ENCODE results near the gene SH2D3C. TPM values are rescaled to one million over a fixed set of nuclear protein-coding genes. Genes with fewer than 3 reads are reported as not detected.
"Not testable (repeated sequence)": the region's sequence is repeated elsewhere in the genome, so short reads cannot be mapped to it uniquely, and the experiment has no call there.

The SH2D3C gene
- polyA plus RNA-seq, 5 donors: 22.1 to 41.9 (median 27.5) TPM

GRCh38 chr9:127769101-127769500 is 9.4 kb downstream of the SH2D3C start:
- DNase-seq: no peak

DNA sequence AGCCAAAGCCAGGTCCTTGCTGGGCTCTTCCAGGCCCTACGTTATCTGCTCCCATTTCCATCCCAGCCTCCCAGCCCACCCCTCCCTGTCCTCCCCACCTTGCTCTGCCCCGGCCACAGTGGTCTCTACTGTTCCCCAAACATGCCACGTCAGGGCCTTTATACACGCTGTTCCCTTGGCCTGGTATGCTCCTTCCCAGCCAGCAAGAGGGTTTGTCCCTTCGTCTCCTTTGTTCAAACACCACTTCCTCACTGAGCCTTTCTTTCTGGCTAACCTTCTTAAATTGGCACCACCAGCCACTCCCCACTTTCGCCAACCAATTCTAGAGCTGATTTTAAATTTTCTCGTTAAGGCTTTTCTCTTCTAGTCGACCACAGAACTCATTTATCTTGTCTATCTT is 9.8 kb downstream of the SH2D3C start:
- DNase-seq: no peak

DNA sequence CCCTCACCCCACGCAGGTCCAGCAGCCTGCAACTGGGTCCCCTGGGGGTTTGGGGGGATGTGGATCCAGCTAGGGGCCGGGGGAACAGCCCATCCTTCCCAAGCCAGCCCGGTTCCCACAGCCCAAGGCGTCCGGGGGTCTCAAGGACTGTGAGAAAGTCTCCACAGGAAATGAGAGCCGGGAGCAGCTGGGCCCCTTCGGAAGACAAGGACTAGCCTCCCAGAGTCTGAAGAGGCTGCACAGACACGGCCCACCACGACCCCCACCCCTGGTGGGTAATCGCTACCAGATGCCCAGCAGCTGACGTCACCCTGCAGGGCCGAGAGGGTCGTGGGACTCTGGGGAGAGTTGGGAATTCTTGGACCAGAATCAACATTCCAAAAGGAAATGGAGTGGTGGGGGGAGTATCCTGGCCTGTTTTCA is 10.5 kb downstream of the SH2D3C start:
- DNase-seq: no peak

DNA sequence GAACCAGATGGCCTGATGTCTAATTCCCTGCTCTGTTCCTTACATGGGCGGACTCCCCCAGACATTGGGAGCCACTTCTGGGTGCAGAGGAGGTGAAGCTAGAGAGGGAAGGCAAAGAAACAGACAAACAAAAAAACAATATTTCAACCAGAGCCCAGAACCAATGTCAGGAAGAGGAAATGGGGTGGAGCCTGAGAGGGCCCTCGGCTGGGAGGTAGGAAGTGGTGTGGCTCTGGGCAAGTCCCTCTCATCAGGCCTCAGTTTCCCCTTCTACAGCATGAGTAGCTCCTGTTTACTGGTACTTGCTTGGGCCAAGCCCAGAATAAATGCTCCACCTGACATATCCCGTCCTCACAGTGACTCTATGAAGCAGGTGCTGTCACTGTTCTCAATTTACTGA is 11.1 kb downstream of the SH2D3C start:
- DNase-seq: no peak

- DNase-seq: no peak
Measured at GRCh38 chr9:127765418-127765817, 13.0 kb downstream of the SH2D3C start.

DNA sequence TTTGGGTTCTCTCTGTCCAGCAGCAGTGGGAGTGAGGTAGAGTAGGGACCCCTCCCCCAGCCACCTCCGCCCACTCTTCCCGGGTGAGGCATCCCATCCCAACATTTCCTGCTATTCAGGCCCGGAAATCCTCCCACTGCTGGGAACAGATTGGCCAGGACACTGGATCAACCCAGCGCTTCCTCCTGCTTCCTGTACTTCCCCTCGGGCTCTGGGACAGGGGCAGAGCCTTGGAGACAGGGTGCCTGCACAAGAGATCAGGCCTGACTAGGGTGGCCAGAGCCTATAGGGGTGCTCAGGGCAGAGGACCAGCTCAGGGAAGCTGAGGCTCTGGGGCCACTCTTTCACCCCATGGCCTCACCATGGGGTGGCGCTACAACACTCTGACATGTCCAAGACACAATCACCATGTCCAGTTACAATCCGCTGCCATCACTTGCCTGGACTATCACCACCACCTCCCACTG is 14.5 kb downstream of the SH2D3C start:
- no peak for DNase-seq

GRCh38 chr9:127762111-127762676 is 16.3 kb downstream of the SH2D3C start:
- no peak for DNase-seq

DNA sequence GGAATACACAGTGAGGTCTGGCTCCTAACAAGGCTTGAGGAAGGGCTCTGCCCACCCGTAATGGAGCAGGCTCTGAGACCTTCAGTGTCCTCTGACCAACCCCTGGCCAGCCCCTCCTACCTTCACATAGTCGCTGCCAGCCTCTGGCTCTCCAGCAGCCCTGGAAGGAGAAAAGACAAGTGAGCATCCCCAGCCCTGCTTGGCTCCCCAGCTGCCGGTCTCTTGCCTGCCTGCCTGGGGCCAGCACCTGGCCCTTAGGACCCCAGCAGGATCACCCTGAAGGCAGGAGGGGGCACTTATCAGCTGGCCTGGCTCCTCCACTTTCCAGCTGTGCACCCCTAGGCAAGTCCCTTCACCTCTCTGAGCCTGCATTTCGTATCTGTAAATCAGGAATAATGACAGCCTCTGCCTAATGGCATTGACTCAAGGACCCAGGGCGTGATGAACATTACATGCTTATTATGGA is 16.9 kb downstream of the SH2D3C start:
- no peak for DNase-seq

DNA sequence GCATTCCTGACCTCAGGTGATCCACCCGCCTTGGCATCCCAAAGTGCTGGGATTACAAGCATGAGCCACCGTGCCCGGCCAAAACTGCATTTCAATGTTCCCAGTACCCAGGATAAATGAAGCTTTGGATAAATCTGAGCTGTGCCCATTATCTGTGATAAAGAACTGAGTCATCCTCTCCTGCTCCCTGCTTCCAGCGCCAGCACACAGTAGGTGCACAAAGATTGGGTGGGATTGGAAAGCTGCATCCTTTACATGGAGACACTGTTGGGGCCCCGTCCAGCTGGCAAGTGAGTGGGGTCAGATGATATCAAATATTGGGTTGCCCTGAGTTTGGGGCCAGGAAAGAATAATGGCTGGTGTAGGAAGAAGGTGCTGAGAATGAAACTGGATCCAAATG is 17.4 kb downstream of the SH2D3C start:
- DNase-seq: no peak

DNA sequence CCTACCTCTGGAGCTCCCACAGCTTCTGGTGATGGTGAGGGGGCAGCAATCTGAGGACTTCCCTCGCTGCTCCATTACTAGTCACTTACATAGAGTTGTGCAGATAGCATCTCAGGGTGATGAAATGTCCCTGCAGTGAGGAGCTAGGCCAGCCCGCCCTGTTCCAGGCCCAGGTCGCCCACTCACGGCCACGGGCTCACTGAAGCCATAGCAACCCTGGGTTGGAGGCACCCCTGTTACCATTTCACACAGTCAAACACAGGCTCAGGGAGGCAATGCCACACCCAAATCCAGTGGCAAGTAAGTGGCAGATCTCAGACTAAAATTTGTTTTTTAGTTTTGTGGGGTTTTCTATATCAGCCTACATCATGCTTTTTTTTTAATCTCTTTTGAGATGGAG is 19.6 kb downstream of the SH2D3C start:
- no peak for DNase-seq

DNA sequence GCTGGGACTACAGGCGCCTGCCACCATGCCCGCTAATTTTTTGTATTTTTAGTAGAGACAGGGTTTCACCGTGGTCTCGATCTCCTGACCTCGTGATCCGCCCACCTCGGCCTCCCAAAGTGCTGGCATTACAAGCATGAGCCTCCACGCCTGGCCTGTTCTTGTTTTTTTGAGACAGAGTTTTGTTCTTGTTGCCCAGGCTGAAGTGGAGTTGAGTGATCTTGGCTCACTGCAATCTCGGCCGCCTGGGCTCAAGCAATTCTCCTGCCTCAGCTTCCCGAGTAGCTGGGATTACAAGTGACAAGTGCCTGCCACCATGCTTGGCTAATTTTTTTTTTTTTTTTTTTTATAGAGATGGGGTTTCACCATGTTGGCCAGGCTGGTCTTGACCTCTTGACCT is 21.7 kb downstream of the SH2D3C start:
- not testable (repeated sequence) for DNase-seq

DNA sequence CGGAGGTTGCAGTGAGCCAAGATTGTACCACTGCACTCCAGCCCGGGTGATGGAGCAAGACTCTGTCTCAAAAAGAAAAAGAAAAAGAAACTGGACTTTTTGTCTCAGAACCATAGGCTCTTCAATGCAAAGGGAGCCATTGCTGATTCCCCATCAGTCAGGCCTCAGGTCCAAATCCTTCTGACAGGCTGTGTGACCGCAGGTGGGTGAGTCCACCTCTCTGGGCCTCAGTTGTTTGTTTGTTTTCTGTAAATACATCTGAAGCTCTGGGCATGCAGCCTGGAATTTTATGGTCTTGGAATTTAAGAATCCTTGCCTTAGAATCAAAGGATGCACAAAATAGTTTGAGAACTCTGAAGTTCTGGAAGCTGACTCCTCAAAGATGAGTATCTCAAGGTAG is 22.2 kb downstream of the SH2D3C start:
- no peak for DNase-seq

DNA sequence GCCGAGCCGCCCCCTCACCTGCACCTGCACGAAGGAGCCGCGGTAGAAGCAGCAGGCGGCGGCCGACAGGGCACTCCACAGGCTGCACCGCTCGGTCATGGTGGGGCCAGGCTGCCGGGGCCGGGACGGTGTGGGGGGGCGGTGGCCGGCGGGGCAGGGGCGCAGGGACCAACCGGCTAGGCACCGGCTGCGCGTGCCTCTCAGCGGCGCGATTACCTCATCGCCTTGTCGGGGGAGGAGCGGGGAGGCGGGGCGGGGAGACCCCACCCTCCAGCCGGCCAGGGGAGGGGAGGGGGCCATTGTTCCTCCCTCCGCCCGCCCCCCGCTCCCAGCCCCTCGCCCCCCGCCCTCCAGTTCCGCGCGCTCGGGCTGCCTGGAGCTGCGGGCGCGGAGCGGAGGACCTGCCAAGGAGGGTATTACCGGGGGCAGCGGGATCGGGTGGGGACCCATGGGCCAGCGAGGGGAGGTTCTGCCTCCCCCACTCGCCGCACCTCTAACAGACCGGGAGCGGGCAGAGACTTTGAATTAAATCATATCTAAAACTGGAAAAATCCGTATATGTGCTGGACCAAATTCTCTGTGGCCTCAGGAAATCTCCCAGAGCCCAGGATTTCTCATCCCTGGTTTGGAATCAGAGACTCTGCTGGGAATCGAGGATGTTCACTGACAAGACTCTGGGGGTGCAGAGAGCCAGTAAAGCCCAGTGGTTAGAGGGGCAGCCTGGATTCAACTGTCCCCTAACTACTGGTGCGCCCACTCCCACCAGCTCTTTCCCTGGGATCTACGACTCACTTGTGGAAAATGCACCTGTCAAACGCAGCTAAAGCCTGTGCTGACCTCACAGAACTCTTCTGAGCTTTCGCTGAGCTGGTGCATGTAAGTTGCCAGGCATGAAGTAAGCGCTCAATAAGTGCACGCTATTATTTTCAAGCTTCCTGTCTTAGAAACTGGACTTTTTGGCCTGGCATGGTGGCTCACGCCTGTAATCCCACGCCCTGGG is 23.1 kb downstream of the SH2D3C start:
- no peak for DNase-seq

DNA sequence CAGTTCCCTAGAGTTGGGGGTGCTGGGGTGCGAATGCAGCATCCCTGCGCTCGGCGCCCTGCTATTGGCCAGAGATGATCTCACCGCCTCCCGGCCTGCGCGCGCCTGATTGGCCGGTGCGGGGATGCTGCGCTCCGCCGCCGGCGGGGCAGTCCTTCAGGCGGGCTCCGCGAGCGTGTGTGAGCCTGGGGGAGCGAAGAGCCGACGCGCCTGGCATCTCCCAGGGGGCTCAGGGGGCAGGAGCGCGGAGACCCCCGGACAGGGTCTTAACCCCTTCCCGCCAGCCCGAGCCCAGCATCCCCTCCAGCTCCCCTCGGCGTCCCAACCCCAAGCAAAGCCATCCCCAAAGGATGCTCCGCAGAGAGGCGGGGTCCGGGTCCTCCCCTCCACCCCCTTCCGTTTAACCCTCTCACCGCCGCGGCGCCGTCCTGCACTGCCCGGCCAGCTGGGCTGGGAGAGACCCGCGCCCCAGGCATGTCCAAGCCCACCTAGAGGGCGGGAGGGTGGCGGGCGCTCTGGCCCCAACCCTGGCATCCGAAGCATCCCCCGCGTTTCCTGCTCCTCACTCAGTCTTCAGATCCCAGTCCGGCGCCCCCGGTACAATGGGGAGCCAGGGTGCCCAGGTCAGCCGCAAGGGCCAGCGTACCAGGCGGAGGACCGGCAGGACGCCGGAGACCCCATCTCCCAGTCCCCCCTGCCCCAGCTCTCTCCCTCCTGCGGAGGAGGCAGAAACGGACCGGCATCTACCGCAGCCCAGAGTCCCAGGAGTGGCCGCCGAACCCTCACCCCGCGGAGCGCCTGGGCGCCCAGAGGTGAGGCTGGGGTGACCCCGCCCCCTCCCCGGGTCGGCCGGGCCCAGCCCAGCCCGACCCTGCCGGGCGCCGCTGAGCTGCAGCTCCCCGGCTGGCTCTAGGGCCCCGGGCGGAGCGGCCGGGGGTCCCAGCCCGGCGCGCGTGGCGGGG is 24.1 kb downstream of the SH2D3C start:
- DNase-seq: no peak

- DNase-seq: no peak
Measured at GRCh38 chr9:127753622-127754021, 24.8 kb downstream of the SH2D3C start.

DNA sequence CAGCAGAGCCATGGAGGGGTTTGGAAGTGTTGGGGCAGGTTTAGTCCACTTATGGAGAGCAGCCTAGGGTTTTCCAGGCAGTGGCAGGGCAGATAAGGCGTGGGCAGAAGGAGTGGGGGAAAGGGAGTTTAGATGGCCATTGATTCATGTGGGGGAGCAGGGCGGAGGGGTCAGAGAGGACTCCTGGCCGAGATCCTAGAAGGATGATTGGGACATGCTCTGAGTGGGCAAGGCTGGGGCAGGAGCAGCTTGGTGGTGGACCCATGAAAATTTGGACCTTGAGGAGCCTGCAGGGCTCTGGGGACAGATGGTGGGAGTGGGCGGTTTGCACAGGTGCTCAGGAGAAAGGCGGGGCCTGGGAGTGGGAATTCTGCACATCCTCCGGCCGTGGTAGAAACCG is 25.3 kb downstream of the SH2D3C start:
- no peak for DNase-seq

DNA sequence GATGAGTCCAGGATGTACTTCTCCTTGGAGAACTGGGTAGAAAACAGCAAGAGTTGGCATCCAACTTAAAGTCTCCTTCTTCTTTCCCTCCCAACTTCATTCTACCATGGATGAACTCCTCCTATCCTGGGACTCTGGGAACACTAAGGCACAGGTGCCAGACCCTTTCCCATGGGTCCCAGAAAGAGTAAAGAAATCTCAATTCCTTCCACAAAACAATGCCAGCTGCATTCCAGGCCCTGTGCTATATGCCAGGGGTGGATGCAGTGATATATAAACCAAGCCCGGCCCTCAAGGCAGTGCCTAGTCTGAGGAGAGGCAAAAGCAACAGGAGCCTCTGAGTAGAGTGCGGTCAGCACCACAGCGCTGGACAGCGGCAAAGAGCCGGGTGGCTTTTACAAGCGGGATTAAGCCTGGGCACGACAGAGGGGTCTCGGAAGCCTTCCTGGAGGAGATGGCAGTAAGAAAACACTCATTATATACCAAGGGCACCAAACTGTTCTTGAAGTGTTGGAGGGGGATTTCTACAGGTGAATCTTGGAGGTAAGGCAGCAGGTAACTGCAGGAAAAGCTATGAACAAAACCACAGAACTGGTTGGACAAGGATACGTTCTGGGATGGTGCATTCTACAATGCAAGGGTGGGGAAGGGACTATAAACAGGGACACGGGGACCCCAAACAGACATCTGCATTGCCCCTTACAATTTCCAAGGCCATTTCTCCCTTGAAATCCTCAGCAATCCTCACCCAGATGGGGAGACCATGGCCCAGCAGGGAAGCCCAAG is 27.0 kb downstream of the SH2D3C start:
- no peak for DNase-seq

GRCh38 chr9:127749090-127749787 is 29.2 kb downstream of the SH2D3C start:
- no peak for DNase-seq

- DNase-seq: no peak
Measured at GRCh38 chr9:127746959-127747569, 31.4 kb downstream of the SH2D3C start.

All from right lung (tissue), 5 donors.